ENCODE measurements around the gene WNT3A. TPM values are rescaled to one million over a fixed set of nuclear protein-coding genes. Genes with fewer than 3 reads are reported as not detected.

WNT3A gene
- total RNA-seq, 2 donors from 2014 or later = 0.11 to 0.46 TPM

DNA sequence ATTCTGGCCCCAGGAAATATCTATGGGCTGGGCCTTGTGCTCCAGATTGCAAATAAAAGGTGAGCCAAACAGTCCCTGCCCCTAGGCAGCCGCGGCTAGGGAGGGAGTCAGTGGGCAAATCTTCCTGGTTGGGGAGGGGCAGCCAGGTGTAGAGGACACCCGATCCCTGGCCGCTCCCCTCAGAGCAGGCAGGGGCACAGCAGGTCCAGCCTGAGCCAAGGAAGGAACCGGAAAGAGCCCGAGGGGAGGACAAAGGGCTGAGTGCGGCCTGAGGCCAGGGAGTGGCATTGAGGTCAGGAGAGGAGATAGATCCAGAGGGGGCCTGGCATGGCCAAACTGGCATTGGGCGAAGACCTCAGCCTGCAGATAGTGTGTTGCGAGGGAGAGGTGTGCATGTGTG lies 39.1 kb downstream of the WNT3A start:
- peaks cover 24% of the 10 kb centered on the region for H3K27me3 ChIP-seq (ENCODE audit: control insufficient read depth, insufficient read depth, low read length, poor library complexity, severe bottlenecking)
- no peak overlapping the region for H3K4me3 Mint-ChIP-seq
- no peak overlapping the region for H3K4me3 ChIP-seq (ENCODE audit: low read length)
- TF ChIP-seq, protein P1, sequence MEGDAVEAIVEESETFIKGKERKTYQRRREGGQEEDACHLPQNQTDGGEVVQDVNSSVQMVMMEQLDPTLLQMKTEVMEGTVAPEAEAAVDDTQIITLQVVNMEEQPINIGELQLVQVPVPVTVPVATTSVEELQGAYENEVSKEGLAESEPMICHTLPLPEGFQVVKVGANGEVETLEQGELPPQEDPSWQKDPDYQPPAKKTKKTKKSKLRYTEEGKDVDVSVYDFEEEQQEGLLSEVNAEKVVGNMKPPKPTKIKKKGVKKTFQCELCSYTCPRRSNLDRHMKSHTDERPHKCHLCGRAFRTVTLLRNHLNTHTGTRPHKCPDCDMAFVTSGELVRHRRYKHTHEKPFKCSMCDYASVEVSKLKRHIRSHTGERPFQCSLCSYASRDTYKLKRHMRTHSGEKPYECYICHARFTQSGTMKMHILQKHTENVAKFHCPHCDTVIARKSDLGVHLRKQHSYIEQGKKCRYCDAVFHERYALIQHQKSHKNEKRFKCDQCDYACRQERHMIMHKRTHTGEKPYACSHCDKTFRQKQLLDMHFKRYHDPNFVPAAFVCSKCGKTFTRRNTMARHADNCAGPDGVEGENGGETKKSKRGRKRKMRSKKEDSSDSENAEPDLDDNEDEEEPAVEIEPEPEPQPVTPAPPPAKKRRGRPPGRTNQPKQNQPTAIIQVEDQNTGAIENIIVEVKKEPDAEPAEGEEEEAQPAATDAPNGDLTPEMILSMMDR (conservative IDR thresholded peaks at IDR 0.05) = no peak
- no peaks in the 10 kb centered on the region for H3K36me3 Mint-ChIP-seq (ENCODE audit: low read depth)
- DNase-seq = peak; percentile 45
- WGBS, 2 experiments (ENCODE audit: insufficient coverage in 1 of 2, insufficient read length in 1 of 2) = 87 to 90% methylated on average over 9 of the region's 9 CpGs
- H3K4me1 ChIP-seq (ENCODE audit: control insufficient read depth, insufficient read depth, low read length) = no peaks in the 10 kb centered on the region
- H3K36me3 ChIP-seq (ENCODE audit: control insufficient read depth, insufficient read depth, low read length) = no peaks in the 10 kb centered on the region
- H3K9ac ChIP-seq (ENCODE audit: extremely low read depth, low read length, poor library complexity, severe bottlenecking) = no peak overlapping the region
- H3K27ac Mint-ChIP-seq = no peak overlapping the region
- H3K9me3 Mint-ChIP-seq = no peaks in the 10 kb centered on the region
- no peak overlapping the region for H3K27ac ChIP-seq (ENCODE audit: low read depth, low read length)
- H3K27me3 Mint-ChIP-seq (ENCODE audit: insufficient read depth) = peaks cover 48% of the 10 kb centered on the region
- no peaks in the 10 kb centered on the region for H3K9me3 ChIP-seq (ENCODE audit: control insufficient read depth, low read length)
- no peaks in the 10 kb centered on the region for H3K4me1 Mint-ChIP-seq

- peaks cover 18% of the 10 kb centered on the region for H3K27me3 ChIP-seq (ENCODE audit: control insufficient read depth, insufficient read depth, low read length, poor library complexity, severe bottlenecking)
- 93 to 97% methylated on average over 5 to 8 of the region's 8 CpGs for WGBS, 2 experiments (ENCODE audit: insufficient coverage in 1 of 2, insufficient read length in 1 of 2)
- H3K4me1 ChIP-seq (ENCODE audit: control insufficient read depth, insufficient read depth, low read length) = no peaks in the 10 kb centered on the region
- no peak overlapping the region for H3K9ac ChIP-seq (ENCODE audit: extremely low read depth, low read length, poor library complexity, severe bottlenecking)
- H3K36me3 Mint-ChIP-seq (ENCODE audit: low read depth) = no peaks in the 10 kb centered on the region
- no peaks in the 10 kb centered on the region for H3K36me3 ChIP-seq (ENCODE audit: control insufficient read depth, insufficient read depth, low read length)
- no peaks in the 10 kb centered on the region for H3K9me3 ChIP-seq (ENCODE audit: control insufficient read depth, low read length)
- DNase-seq = no peak
- H3K27me3 Mint-ChIP-seq (ENCODE audit: insufficient read depth) = peaks cover 56% of the 10 kb centered on the region
- no peak overlapping the region for H3K27ac Mint-ChIP-seq
- no peak overlapping the region for H3K4me3 ChIP-seq (ENCODE audit: low read length)
- TF ChIP-seq, protein P1 (conservative IDR thresholded peaks at IDR 0.05) = no peak
- H3K4me1 Mint-ChIP-seq = no peaks in the 10 kb centered on the region
- H3K27ac ChIP-seq (ENCODE audit: low read depth, low read length) = no peak overlapping the region
- no peak overlapping the region for H3K4me3 Mint-ChIP-seq
- H3K9me3 Mint-ChIP-seq = peaks cover under 1% of the 10 kb centered on the region
These were observed 39.8 kb downstream of the WNT3A start for GRCh38 chr1:228046421-228047182.

GRCh38 chr1:228047183-228047466 lies 40.3 kb downstream of the WNT3A start:
- Mint-ChIP-seq H3K27ac (no peak overlapping the region), H3K27me3 (ENCODE audit: insufficient read depth) (peaks cover 61% of the 10 kb centered on the region), H3K9me3 (peaks cover 2% of the 10 kb centered on the region), H3K4me1 (no peaks in the 10 kb centered on the region), H3K4me3 (no peak overlapping the region), H3K36me3 (ENCODE audit: low read depth) (no peaks in the 10 kb centered on the region)
- Histone ChIP-seq H3K4me1 (ENCODE audit: control insufficient read depth, insufficient read depth, low read length) (no peaks in the 10 kb centered on the region), H3K27me3 (ENCODE audit: control insufficient read depth, insufficient read depth, low read length, poor library complexity, severe bottlenecking) (peaks cover 15% of the 10 kb centered on the region), H3K27ac (ENCODE audit: low read depth, low read length) (no peak overlapping the region), H3K4me3 (ENCODE audit: low read length) (no peak overlapping the region), H3K36me3 (ENCODE audit: control insufficient read depth, insufficient read depth, low read length) (no peaks in the 10 kb centered on the region), H3K9ac (ENCODE audit: extremely low read depth, low read length, poor library complexity, severe bottlenecking) (no peak overlapping the region), H3K9me3 (ENCODE audit: control insufficient read depth, low read length) (no peaks in the 10 kb centered on the region)
- TF ChIP-seq, protein P1 (conservative IDR thresholded peaks at IDR 0.05) = no peak
- no peak for DNase-seq
- WGBS, 2 experiments (ENCODE audit: insufficient coverage in 1 of 2, insufficient read length in 1 of 2) = 85 to 94% methylated on average over 2 to 7 of the region's 7 CpGs
